Measurements from ENCODE around the gene IFRD2. TPM values are rescaled to one million over a fixed set of nuclear protein-coding genes. Genes with fewer than 3 reads are reported as not detected.
"Not testable (repeated sequence)": the region's sequence is repeated elsewhere in the genome, so short reads cannot be mapped to it uniquely, and the experiment has no call there.

The IFRD2 gene
- total RNA-seq, 1 donor from 2014 or later, result 177 TPM

GRCh38 chr3:50286322-50287227, 5.7 kb downstream of the IFRD2 start:
- FAIRE-seq (no peak), DNase-seq (ENCODE audit: low read depth) (no peak)
- Histone ChIP-seq H3K36me3 (ENCODE audit: control insufficient read depth, insufficient read depth, low read length) (peaks cover 34% of the 10 kb centered on the region), H3K4me3 (ENCODE audit: low read depth, low read length) (no peak overlapping the region), H3K27me3 (ENCODE audit: control insufficient read depth, insufficient read depth, low read length) (no peaks in the 10 kb centered on the region)
- TF ChIP-seq CTCF (IDR thresholded peaks at IDR 0.05; ENCODE audit: insufficient read depth, low read length, severe bottlenecking), result no peak

- H3K4me3 ChIP-seq (ENCODE audit: low read depth, low read length); FAIRE-seq; DNase-seq (ENCODE audit: low read depth): not testable (repeated sequence)
Observed at GRCh38 chr3:50284121-50284520, 8.1 kb downstream of the IFRD2 start.

GRCh38 chr3:50279255-50280016, 12.8 kb downstream of the IFRD2 start:
- TF ChIP-seq CTCF (IDR thresholded peaks at IDR 0.05; ENCODE audit: insufficient read depth, low read length, severe bottlenecking), result no peak
- Histone ChIP-seq H3K36me3 (ENCODE audit: control insufficient read depth, insufficient read depth, low read length) (no peaks in the 10 kb centered on the region), H3K27me3 (ENCODE audit: control insufficient read depth, insufficient read depth, low read length) (no peaks in the 10 kb centered on the region), H3K4me3 (ENCODE audit: low read depth, low read length) (no peak overlapping the region)
- DNase-seq (ENCODE audit: low read depth) (no peak), FAIRE-seq (no peak)

More at GRCh38 chr3:50284121-50284520, 8.1 kb downstream of the IFRD2 start:
- peaks cover 19% of the 10 kb centered on the region for H3K36me3 ChIP-seq (ENCODE audit: control insufficient read depth, insufficient read depth, low read length)
- H3K27me3 ChIP-seq (ENCODE audit: control insufficient read depth, insufficient read depth, low read length), result not testable (repeated sequence)

GRCh38 chr3:50278880-50279224, 13.4 kb downstream of the IFRD2 start, which contains the start of gene LSMEM2:
Gene LSMEM2 (plus strand): TSS chr3:50279087. CDS start chr3:50279114, 27 bp downstream.
- Histone ChIP-seq H3K4me3 (ENCODE audit: low read depth, low read length) (no peak within 1 kb of the TSS), H3K27me3 (ENCODE audit: control insufficient read depth, insufficient read depth, low read length) (no peaks in the 10 kb centered on the region), H3K36me3 (ENCODE audit: control insufficient read depth, insufficient read depth, low read length) (no peaks in the 10 kb centered on the region)
- FAIRE-seq (peak; percentile 66), DNase-seq (ENCODE audit: low read depth) (no peak)
- TF ChIP-seq CTCF (IDR thresholded peaks at IDR 0.05; ENCODE audit: insufficient read depth, low read length, severe bottlenecking), result no peak

- no peak for TF ChIP-seq CTCF (IDR thresholded peaks at IDR 0.05; ENCODE audit: insufficient read depth, low read length, severe bottlenecking)
- no peaks in the 10 kb centered on the region for H3K27me3 ChIP-seq (ENCODE audit: control insufficient read depth, insufficient read depth, low read length)
- DNase-seq (ENCODE audit: low read depth), result no peak
- FAIRE-seq, result peak; percentile 80
- no peak overlapping the region for H3K4me3 ChIP-seq (ENCODE audit: low read depth, low read length)
- H3K36me3 ChIP-seq (ENCODE audit: control insufficient read depth, insufficient read depth, low read length), result no peaks in the 10 kb centered on the region
Observed at GRCh38 chr3:50278123-50278879, 13.9 kb downstream of the IFRD2 start.

GRCh38 chr3:50276762-50277101, 15.5 kb downstream of the IFRD2 start:
- DNase-seq (ENCODE audit: low read depth), result no peak
- TF ChIP-seq CTCF (IDR thresholded peaks at IDR 0.05; ENCODE audit: insufficient read depth, low read length, severe bottlenecking), result no peak
- no peak for FAIRE-seq
- H3K27me3 ChIP-seq (ENCODE audit: control insufficient read depth, insufficient read depth, low read length), result no peaks in the 10 kb centered on the region
- no peaks in the 10 kb centered on the region for H3K36me3 ChIP-seq (ENCODE audit: control insufficient read depth, insufficient read depth, low read length)
- H3K4me3 ChIP-seq (ENCODE audit: low read depth, low read length), result no peak overlapping the region
